WTC11 (cell line): ENCODE measurements around the gene CAMSAP3. TPM values are rescaled to one million over a fixed set of nuclear protein-coding genes. Genes with fewer than 3 reads are reported as not detected.

Experiments
- ATAC-seq: fragments of 200-7000 bp; cut with Tn5 transposase; 2 replicates; pipeline ENCODE4 v1.10.0; 2021; ENCODE audit warnings: mild to moderate bottlenecking, moderate library complexity
- CTCF ChIA-PET: fragments of 300-600 bp; sonication (Branson Sonifier 250); formaldehyde crosslinking; loops from one replicate; lab custom pipeline; 2021; ENCODE audit warnings: antibody characterized with exemption; lab: Charles Lee
- POLR2A ChIA-PET: fragments of 350-600 bp; sonication (Branson Sonifier 250); formaldehyde crosslinking; loops from one replicate; lab custom pipeline; 2021; ENCODE audit warnings: antibody characterized with exemption; lab: Charles Lee
- DNase-seq: peaks from one replicate; pipeline ENCODE4 v3.0.0; 2021; ENCODE audit warnings: low spot score
- H3K27ac Mint-ChIP-seq: 2 replicates; pipeline ENCODE4 v1.8.0; 2021; ENCODE audit warnings: mixed read lengths
- H3K27me3 Mint-ChIP-seq: 2 replicates; pipeline ENCODE4 v1.8.0; 2021; ENCODE audit warnings: low read depth, mild to moderate bottlenecking, moderate library complexity, mixed read lengths
- H3K36me3 Mint-ChIP-seq: 2 replicates; pipeline ENCODE4 v1.8.0; 2021; ENCODE audit warnings: mixed read lengths
- H3K4me1 Mint-ChIP-seq: 2 replicates; pipeline ENCODE4 v1.8.0; 2022; ENCODE audit warnings: mixed read lengths
- H3K4me3 Mint-ChIP-seq: 2 replicates; pipeline ENCODE4 v1.8.0; 2021; ENCODE audit warnings: mild to moderate bottlenecking, moderate library complexity, mixed read lengths
- H3K9me3 Mint-ChIP-seq: 2 replicates; pipeline ENCODE4 v1.8.0; 2021; ENCODE audit warnings: mixed read lengths
- CDX4 ChIP-seq: fragments of 250-450 bp; sonication (Bioruptor Pico); IDR thresholded peaks from 2 replicates; pipeline ENCODE4 v1.9.0; 2021; ENCODE audit warnings: moderate library complexity, mild to moderate bottlenecking, inconsistent platforms, borderline replicate concordance
- CREB1 ChIP-seq: sonication (generic); formaldehyde crosslinking; IDR thresholded peaks from 2 replicates; pipeline ENCODE4 v1.8.0; 2023; ENCODE audit warnings: mild to moderate bottlenecking, missing genetic modification reagents
- E2F5 ChIP-seq: sonication (generic); formaldehyde crosslinking; IDR thresholded peaks from 2 replicates; pipeline ENCODE4 v1.8.1; 2022; ENCODE audit warnings: mild to moderate bottlenecking, moderate library complexity, missing genetic modification reagents
- HMGA2 ChIP-seq: fragments of 250-450 bp; sonication (Bioruptor Pico); IDR thresholded peaks from 2 replicates; pipeline ENCODE4 v1.4.0; 2021; ENCODE audit warnings: mild to moderate bottlenecking, moderate library complexity
- IRF1 ChIP-seq: sonication (generic); formaldehyde crosslinking; IDR thresholded peaks from 2 replicates; pipeline ENCODE4 v1.8.0; 2023; ENCODE audit warnings: missing genetic modification reagents
- JAZF1 ChIP-seq: fragments of 250-450 bp; sonication (Bioruptor Pico); IDR thresholded peaks from 2 replicates; pipeline ENCODE4 v1.9.0; 2021; ENCODE audit warnings: moderate library complexity, mild to moderate bottlenecking, inconsistent platforms
- KAT7 ChIP-seq: sonication (generic); formaldehyde crosslinking; IDR thresholded peaks from 2 replicates; pipeline ENCODE4 v1.8.1; 2023; ENCODE audit warnings: missing genetic modification reagents, mild to moderate bottlenecking, borderline replicate concordance
- MLX ChIP-seq: sonication (generic); formaldehyde crosslinking; IDR thresholded peaks from 2 replicates; pipeline ENCODE4 v1.8.1; 2023; ENCODE audit warnings: mild to moderate bottlenecking, missing genetic modification reagents, moderate library complexity
- NFYB ChIP-seq: sonication (generic); formaldehyde crosslinking; conservative IDR thresholded peaks from 2 replicates; pipeline ENCODE4 v1.8.0; 2022; ENCODE audit warnings: low read depth, missing genetic modification reagents
- SMAD3 ChIP-seq: sonication (generic); formaldehyde crosslinking; IDR thresholded peaks from 2 replicates; pipeline ENCODE4 v1.8.0; 2022; ENCODE audit warnings: missing genetic modification reagents, mild to moderate bottlenecking, borderline replicate concordance
- SOX15 ChIP-seq: fragments of 250-450 bp; sonication (Bioruptor Pico); IDR thresholded peaks from 2 replicates; pipeline ENCODE4 v1.9.0; 2021; ENCODE audit warnings: mild to moderate bottlenecking
- TCF7 ChIP-seq: sonication (generic); formaldehyde crosslinking; IDR thresholded peaks from 2 replicates; pipeline ENCODE4 v1.8.0; 2022; ENCODE audit warnings: mild to moderate bottlenecking, low read depth, missing genetic modification reagents, moderate library complexity
- ZBTB21 ChIP-seq: sonication (generic); formaldehyde crosslinking; IDR thresholded peaks from 2 replicates; pipeline ENCODE4 v1.8.1; 2023; ENCODE audit warnings: mild to moderate bottlenecking, missing genetic modification reagents, borderline replicate concordance
- ZNF232 ChIP-seq: sonication (generic); formaldehyde crosslinking; IDR thresholded peaks from 2 replicates; pipeline ENCODE4 v1.8.0; 2022; ENCODE audit warnings: mild to moderate bottlenecking, missing genetic modification reagents
- total RNA-seq: library from RNA; stranded (reverse); gene quantifications from 3 replicates; pipeline ENCODE4 v1.2.3, GENCODE V29; 2021
- TF ChIP-seq, protein P1 (sequence below): sonication (generic); formaldehyde crosslinking; IDR thresholded peaks from 2 replicates; pipeline ENCODE4 v1.8.0; 2022; ENCODE audit warnings: missing genetic modification reagents
- TF ChIP-seq, protein P2 (sequence below): sonication (generic); formaldehyde crosslinking; conservative IDR thresholded peaks from 2 replicates; pipeline ENCODE4 v1.8.1; 2022; ENCODE audit warnings: mild to moderate bottlenecking, missing genetic modification reagents
- TF ChIP-seq, protein P3 (sequence below): sonication (generic); formaldehyde crosslinking; IDR thresholded peaks from 2 replicates; pipeline ENCODE4 v1.8.1; 2022; ENCODE audit warnings: mild to moderate bottlenecking, missing genetic modification reagents, moderate library complexity, borderline replicate concordance

Gene CAMSAP3
- total RNA-seq, 1 experiment from 2014 or later = 27.8 TPM

- no peak for TF ChIP-seq TCF7
- no peak for TF ChIP-seq JAZF1 (CRISPR knock-in tag)
- TF ChIP-seq, all 79 proteins: peak for 0
Observed at GRCh38 chr19:7614859-7615741, 19.4 kb downstream of the CAMSAP3 start (continued).

DNA sequence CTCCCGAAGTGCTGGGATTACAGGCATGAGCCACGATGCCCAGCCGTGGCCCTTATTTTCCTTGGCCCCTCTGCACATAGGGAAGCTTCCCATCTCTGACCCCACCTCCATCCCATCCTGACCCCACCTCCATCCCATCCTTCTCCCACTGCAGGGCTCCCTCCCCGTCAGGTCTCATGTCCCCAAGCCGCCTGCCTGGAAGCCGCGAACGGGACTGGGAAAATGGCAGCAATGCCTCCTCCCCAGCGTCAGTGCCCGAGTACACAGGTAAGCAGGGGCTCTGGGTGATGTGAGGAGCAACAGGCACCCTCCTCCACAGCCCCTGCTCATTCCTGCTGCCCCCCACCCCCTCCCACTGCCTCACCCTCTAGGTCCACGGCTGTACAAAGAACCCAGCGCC, 21.5 kb downstream of the CAMSAP3 start:
- no peak overlapping the region for H3K4me3 Mint-ChIP-seq
- H3K36me3 Mint-ChIP-seq = peaks cover 19% of the 10 kb centered on the region
- ChIA-PET CTCF (interaction anchor here (1.1 to 2.5 kb wide), 2 partner anchors 24 to 49 kb away, joined by 4 to 9 read pairs; no protein-coding TSS in a partner anchor), POLR2A (no interaction called here)
- H3K27ac Mint-ChIP-seq = no peak overlapping the region
- ATAC-seq (no peak), DNase-seq (no peak)
- no peaks in the 10 kb centered on the region; the same call in 1 of the 2 replicates for H3K27me3 Mint-ChIP-seq
- no peaks in the 10 kb centered on the region for H3K4me1 Mint-ChIP-seq
- TF ChIP-seq, protein P1, sequence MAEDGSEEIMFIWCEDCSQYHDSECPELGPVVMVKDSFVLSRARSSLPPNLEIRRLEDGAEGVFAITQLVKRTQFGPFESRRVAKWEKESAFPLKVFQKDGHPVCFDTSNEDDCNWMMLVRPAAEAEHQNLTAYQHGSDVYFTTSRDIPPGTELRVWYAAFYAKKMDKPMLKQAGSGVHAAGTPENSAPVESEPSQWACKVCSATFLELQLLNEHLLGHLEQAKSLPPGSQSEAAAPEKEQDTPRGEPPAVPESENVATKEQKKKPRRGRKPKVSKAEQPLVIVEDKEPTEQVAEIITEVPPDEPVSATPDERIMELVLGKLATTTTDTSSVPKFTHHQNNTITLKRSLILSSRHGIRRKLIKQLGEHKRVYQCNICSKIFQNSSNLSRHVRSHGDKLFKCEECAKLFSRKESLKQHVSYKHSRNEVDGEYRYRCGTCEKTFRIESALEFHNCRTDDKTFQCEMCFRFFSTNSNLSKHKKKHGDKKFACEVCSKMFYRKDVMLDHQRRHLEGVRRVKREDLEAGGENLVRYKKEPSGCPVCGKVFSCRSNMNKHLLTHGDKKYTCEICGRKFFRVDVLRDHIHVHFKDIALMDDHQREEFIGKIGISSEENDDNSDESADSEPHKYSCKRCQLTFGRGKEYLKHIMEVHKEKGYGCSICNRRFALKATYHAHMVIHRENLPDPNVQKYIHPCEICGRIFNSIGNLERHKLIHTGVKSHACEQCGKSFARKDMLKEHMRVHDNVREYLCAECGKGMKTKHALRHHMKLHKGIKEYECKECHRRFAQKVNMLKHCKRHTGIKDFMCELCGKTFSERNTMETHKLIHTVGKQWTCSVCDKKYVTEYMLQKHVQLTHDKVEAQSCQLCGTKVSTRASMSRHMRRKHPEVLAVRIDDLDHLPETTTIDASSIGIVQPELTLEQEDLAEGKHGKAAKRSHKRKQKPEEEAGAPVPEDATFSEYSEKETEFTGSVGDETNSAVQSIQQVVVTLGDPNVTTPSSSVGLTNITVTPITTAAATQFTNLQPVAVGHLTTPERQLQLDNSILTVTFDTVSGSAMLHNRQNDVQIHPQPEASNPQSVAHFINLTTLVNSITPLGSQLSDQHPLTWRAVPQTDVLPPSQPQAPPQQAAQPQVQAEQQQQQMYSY = no peak
- H3K9me3 Mint-ChIP-seq = no peaks in the 10 kb centered on the region

DNA sequence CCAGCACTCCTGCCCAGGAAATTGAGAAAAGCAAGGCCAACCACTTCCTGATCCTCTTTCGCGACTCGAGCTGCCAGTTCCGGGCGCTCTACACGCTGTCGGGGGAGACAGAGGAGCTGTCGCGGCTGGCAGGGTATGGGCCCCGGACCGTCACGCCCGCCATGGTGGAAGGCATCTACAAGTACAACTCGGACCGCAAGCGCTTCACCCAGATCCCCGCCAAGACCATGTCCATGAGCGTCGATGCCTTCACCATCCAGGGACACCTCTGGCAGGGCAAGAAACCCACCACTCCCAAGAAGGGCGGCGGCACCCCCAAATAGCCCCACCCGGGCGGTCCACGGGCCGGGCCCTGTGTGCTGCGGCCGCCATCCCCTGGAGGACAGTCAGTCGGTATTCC, 22.1 kb downstream of the CAMSAP3 start:
- Mint-ChIP-seq H3K9me3 (no peaks in the 10 kb centered on the region), H3K36me3 (peaks cover 21% of the 10 kb centered on the region), H3K27me3 (no peaks in the 10 kb centered on the region; the same call in 1 of the 2 replicates), H3K4me3 (no peak overlapping the region), H3K4me1 (no peaks in the 10 kb centered on the region), H3K27ac (no peak overlapping the region)
- TF ChIP-seq NFYB (CRISPR knock-in tag) (no peak), IRF1 (CRISPR knock-in tag) (no peak), TCF7 (no peak)
- TF ChIP-seq, protein P2, sequence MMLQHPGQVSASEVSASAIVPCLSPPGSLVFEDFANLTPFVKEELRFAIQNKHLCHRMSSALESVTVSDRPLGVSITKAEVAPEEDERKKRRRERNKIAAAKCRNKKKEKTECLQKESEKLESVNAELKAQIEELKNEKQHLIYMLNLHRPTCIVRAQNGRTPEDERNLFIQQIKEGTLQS (CRISPR knock-in tag) = no peak
- ChIA-PET CTCF (interaction anchor here (1.1 to 2.5 kb wide), 2 partner anchors 23 to 49 kb away, joined by 4 to 9 read pairs; no protein-coding TSS in a partner anchor), POLR2A (no interaction called here)
- ATAC-seq = no peak
- no peak for DNase-seq

DNA sequence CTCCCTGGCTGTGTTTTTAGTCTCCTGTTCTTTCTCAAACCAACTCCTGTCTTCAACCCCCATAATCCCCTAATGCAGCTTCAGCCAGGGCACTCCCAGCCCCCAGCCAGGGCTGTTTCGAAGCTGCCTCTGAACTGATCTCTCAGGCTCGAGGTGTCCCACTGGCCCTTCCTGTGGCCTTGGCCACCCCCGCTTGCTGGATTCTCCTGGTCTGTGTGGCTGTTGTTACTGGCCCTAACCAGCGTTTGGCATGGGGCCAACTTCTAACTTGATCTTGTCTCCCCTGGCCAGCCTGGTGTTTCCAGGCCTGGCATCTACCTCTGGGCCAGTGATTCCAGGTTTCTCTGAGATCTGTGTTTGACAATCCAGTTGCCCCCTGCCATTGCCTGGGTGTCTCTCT, 22.7 kb downstream of the CAMSAP3 start:
- ChIA-PET CTCF (interaction anchor here (1.1 to 2.5 kb wide), 2 partner anchors 23 to 50 kb away, joined by 4 to 9 read pairs; no protein-coding TSS in a partner anchor), POLR2A (no interaction called here)
- H3K9me3 Mint-ChIP-seq = no peaks in the 10 kb centered on the region
- no peaks in the 10 kb centered on the region for H3K4me1 Mint-ChIP-seq
- H3K27ac Mint-ChIP-seq = no peak overlapping the region
- no peaks in the 10 kb centered on the region; the same call in 1 of the 2 replicates for H3K27me3 Mint-ChIP-seq
- DNase-seq = no peak
- ATAC-seq = no peak
- no peak overlapping the region for H3K4me3 Mint-ChIP-seq
- H3K36me3 Mint-ChIP-seq = peaks cover 26% of the 10 kb centered on the region
- TF ChIP-seq, protein P3, sequence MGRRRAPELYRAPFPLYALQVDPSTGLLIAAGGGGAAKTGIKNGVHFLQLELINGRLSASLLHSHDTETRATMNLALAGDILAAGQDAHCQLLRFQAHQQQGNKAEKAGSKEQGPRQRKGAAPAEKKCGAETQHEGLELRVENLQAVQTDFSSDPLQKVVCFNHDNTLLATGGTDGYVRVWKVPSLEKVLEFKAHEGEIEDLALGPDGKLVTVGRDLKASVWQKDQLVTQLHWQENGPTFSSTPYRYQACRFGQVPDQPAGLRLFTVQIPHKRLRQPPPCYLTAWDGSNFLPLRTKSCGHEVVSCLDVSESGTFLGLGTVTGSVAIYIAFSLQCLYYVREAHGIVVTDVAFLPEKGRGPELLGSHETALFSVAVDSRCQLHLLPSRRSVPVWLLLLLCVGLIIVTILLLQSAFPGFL (CRISPR knock-in tag) = no peak
- no peak for TF ChIP-seq IRF1 (CRISPR knock-in tag)
- no peak for TF ChIP-seq ZBTB21 (CRISPR knock-in tag)
- no peak for TF ChIP-seq ZNF232 (CRISPR knock-in tag)
- TF ChIP-seq SMAD3 (CRISPR knock-in tag) = no peak
- no peak for TF ChIP-seq CDX4
- no peak for TF ChIP-seq HMGA2 (CRISPR knock-in tag)
- no peak for TF ChIP-seq MLX (CRISPR knock-in tag)
- TF ChIP-seq KAT7 = no peak
- no peak for TF ChIP-seq SOX15 (CRISPR knock-in tag)
- no peak for TF ChIP-seq E2F5 (CRISPR knock-in tag)
- TF ChIP-seq CREB1 (CRISPR knock-in tag) = no peak
